ENCODE results near the gene RASSF10. TPM values are rescaled to one million over a fixed set of nuclear protein-coding genes. Genes with fewer than 3 reads are reported as not detected.

Gene RASSF10
- polyA plus RNA-seq, 1 donor from 2014 or later = not detected

DNA sequence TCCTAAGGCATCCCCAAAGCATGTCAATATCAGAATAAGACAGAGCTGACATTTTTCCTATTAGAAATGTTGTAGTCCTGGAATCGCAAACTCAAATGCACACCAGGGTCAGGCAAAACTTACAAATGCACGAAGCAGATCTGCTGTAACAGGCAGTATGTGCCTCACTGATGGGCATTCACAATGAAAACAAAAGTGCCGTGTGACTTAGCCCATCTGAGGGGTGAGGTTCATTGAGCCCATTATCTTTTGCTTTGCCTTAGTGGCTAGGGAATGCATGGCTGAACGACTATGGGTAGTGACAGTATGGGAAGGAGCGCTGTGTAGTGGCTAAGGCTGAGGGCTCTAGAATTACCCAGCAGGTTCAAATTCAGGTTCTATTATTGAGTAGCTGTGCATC is 43.1 kb upstream of the RASSF10 start:
- no peaks in the 10 kb centered on the region for H3K79me2 ChIP-seq (replicated peaks; ENCODE audit: insufficient read depth, low read length)
- H3K36me3 ChIP-seq (ENCODE audit: insufficient read depth, low read length) = no peaks in the 10 kb centered on the region
- H2AFZ ChIP-seq (ENCODE audit: low read depth, low read length) = no peak overlapping the region
- no peaks in the 10 kb centered on the region for H3K27me3 ChIP-seq (ENCODE audit: insufficient read depth, low read depth, low read length)
- H3K9me3 ChIP-seq (ENCODE audit: low read length) = no peaks in the 10 kb centered on the region
- H4K20me1 ChIP-seq (ENCODE audit: insufficient read depth) = no peaks in the 10 kb centered on the region
- no peaks in the 10 kb centered on the region for H3F3A ChIP-seq (ENCODE audit: insufficient read depth, low read length, poor library complexity, severe bottlenecking)
- no peak overlapping the region for H3K9ac ChIP-seq (ENCODE audit: low read length)
- H3K4me2 ChIP-seq (ENCODE audit: low read length) = no peak overlapping the region
- no peak for TF ChIP-seq RAD21 (conservative IDR thresholded peaks at IDR 0.05)
- TF ChIP-seq SMC3 (conservative IDR thresholded peaks at IDR 0.05; ENCODE audit: poor library complexity) = no peak
- no peak for TF ChIP-seq CTCF (IDR thresholded peaks at IDR 0.05; ENCODE audit: poor library complexity, severe bottlenecking)
- no peak for TF ChIP-seq EZH2 (IDR thresholded peaks at IDR 0.05; ENCODE audit: borderline replicate concordance, insufficient read depth, low read length, poor library complexity, severe bottlenecking)
- TF ChIP-seq EP300 (conservative IDR thresholded peaks at IDR 0.05; ENCODE audit: poor library complexity, severe bottlenecking) = no peak
- TF ChIP-seq POLR2AphosphoS5 (IDR thresholded peaks at IDR 0.05) = no peak
- TF ChIP-seq MXI1 (conservative IDR thresholded peaks at IDR 0.05; ENCODE audit: poor library complexity, severe bottlenecking) = no peak
- H3K27ac ChIP-seq (ENCODE audit: low read length) = no peak overlapping the region
- no peak overlapping the region for H3K4me3 ChIP-seq (ENCODE audit: low read length)
- H3K9me2 ChIP-seq (ENCODE audit: insufficient read depth, low read length) = no peaks in the 10 kb centered on the region

DNA sequence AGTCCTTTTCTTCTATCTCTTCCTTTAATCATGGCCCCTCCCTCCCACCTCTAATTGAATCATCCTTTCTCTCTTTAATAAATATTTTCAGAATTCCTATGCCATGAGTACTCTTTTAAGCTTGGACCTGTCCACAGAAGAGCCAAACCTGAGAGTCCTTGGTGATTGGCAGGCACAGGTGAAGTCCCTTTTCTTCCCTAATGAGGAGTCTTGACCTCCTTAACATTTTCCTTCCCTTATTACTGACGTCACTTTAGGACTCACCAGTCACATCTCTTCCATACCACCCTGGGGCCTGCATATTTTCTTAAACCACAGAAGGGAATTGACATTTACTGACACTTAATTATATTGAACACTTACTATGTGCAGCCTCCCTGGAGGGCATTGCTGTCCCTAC is 41.0 kb upstream of the RASSF10 start:
- no peaks in the 10 kb centered on the region for H4K20me1 ChIP-seq (ENCODE audit: insufficient read depth)
- H3F3A ChIP-seq (ENCODE audit: insufficient read depth, low read length, poor library complexity, severe bottlenecking) = no peaks in the 10 kb centered on the region
- no peak overlapping the region for H3K4me3 ChIP-seq (ENCODE audit: low read length)
- TF ChIP-seq CTCF (IDR thresholded peaks at IDR 0.05; ENCODE audit: poor library complexity, severe bottlenecking) (no peak), EZH2 (IDR thresholded peaks at IDR 0.05; ENCODE audit: borderline replicate concordance, insufficient read depth, low read length, poor library complexity, severe bottlenecking) (no peak), EP300 (conservative IDR thresholded peaks at IDR 0.05; ENCODE audit: poor library complexity, severe bottlenecking) (no peak), MXI1 (conservative IDR thresholded peaks at IDR 0.05; ENCODE audit: poor library complexity, severe bottlenecking) (no peak), SMC3 (conservative IDR thresholded peaks at IDR 0.05; ENCODE audit: poor library complexity) (no peak), REST (IDR thresholded peaks at IDR 0.05; ENCODE audit: borderline replicate concordance) (no peak), TAF1 (IDR thresholded peaks at IDR 0.05; ENCODE audit: low read depth) (no peak), POLR2AphosphoS5 (IDR thresholded peaks at IDR 0.05) (no peak), RAD21 (conservative IDR thresholded peaks at IDR 0.05) (no peak)
- no peaks in the 10 kb centered on the region for H3K9me2 ChIP-seq (ENCODE audit: insufficient read depth, low read length)
- H3K4me2 ChIP-seq (ENCODE audit: low read length) = no peak overlapping the region
- no peak overlapping the region for H3K9ac ChIP-seq (ENCODE audit: low read length)
- H2AFZ ChIP-seq (ENCODE audit: low read depth, low read length) = no peak overlapping the region
- no peaks in the 10 kb centered on the region for H3K79me2 ChIP-seq (replicated peaks; ENCODE audit: insufficient read depth, low read length)
- no peaks in the 10 kb centered on the region for H3K36me3 ChIP-seq (ENCODE audit: insufficient read depth, low read length)
- no peaks in the 10 kb centered on the region for H3K27me3 ChIP-seq (ENCODE audit: insufficient read depth, low read depth, low read length)
- H3K27ac ChIP-seq (ENCODE audit: low read length) = no peak overlapping the region
- H3K9me3 ChIP-seq (ENCODE audit: low read length) = no peaks in the 10 kb centered on the region

Measured in neural cell (in vitro differentiated cells).